ENCODE measurements around the gene MEOX1.

- no peak for TF ChIP-seq POLR2A (IDR thresholded peaks at IDR 0.05)
- TF ChIP-seq CTCF (IDR thresholded peaks at IDR 0.05): no peak
- no peak for TF ChIP-seq POLR2AphosphoS5 (IDR thresholded peaks at IDR 0.05)
Observed at GRCh38 chr17:43648916-43649315, 12.8 kb downstream of the MEOX1 start.
